Neuron (in vitro differentiated cells): ENCODE measurements around the gene ALPK3.
"Not testable (repeated sequence)": the region's sequence is repeated elsewhere in the genome, so short reads cannot be mapped to it uniquely, and the experiment has no call there.

Experiments used
- H2AFZ ChIP-seq: one replicate; pipeline ENCODE4 v1.6.1; 2013; ENCODE audit warnings: low read depth, mild to moderate bottlenecking, inconsistent platforms, low read length, moderate library complexity
- H3K27me3 ChIP-seq: one replicate; pipeline ENCODE4 v1.6.1; 2013; ENCODE audit warnings: low read length; ENCODE audit not compliant: insufficient read depth
- H3K36me3 ChIP-seq: one replicate; pipeline ENCODE4 v1.6.1; 2013; ENCODE audit warnings: low read length; ENCODE audit not compliant: insufficient read depth
- H3K4me1 ChIP-seq: one replicate; pipeline ENCODE4 v1.6.1; 2013; ENCODE audit warnings: low read length; ENCODE audit not compliant: insufficient read depth
- H3K4me3 ChIP-seq: 2 replicates; pipeline ENCODE4 v1.5.1; 2013; ENCODE audit warnings: mild to moderate bottlenecking, low read length, moderate library complexity
- H3K9me3 ChIP-seq: one replicate; pipeline ENCODE4 v1.6.1; 2013; ENCODE audit warnings: low read length

Gene ALPK3

DNA sequence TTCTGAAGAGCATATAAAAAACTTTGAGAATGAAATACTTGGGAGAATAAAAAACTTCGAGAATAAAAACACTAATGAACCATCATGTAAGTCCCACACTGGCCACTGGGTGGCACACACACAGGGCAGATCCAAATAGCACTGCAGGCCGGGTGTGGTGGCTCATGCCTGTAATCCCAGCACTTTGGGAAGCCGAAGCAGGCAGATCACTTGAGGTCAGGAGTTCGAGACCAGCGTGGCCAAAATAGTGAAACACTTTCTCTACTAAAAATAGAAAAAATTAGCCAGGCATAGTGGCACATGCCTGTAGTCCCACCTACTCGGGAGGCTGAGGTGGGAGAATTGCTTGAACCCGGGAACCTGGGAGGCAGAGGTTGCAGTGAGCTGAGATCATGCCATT lies 28.5 kb downstream of the ALPK3 start:
- H3K36me3 ChIP-seq = not testable (repeated sequence)

DNA sequence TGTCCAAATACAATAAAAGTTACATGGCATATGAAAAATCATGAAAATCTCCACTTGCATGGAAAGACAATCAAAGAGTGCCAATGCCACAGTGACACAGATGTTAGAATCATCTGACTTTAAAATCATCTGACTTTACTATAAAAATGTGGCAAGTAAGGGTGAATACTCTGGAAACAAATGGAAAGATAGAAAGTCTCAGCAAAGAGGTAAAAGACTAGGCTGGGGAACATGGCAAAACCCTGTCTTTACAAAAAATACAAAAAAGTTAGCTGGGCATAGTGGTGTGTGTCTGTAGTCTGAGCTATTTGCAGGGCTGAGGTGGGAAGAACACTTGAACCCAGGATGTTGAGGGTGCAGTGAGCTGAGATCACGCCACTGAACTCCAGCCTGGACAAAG lies 29.1 kb downstream of the ALPK3 start:
- Histone ChIP-seq H3K36me3 (no peaks in the 10 kb centered on the region), H3K9me3 (no peaks in the 10 kb centered on the region), H3K4me3 (no peak overlapping the region), H3K27me3 (peaks cover 3% of the 10 kb centered on the region), H3K4me1 (no peaks in the 10 kb centered on the region), H2AFZ (no peak overlapping the region)

More for the DNA sequence above, 28.5 kb downstream of the ALPK3 start:
- not testable (repeated sequence) for H3K9me3 ChIP-seq, H3K27me3 ChIP-seq, H3K4me1 ChIP-seq, H3K4me3 ChIP-seq, H2AFZ ChIP-seq

DNA sequence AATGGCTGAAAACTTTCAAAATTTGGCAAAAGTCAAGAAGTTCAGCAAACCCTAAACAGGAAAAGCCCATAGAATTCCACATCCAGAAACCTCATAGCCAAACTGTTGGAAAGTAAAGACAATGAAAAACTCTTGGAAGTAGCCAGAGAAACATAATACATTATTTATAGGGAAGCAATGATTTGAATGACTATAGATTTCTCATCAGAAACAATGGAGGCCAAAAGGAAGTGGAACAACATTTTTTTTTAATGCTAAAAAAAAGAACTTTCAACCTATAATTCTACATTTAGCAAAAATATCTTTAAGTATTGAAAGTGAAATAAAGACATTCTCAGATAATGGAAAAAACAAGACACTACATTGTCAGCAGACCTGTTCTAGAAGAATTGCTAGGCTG lies 30.2 kb downstream of the ALPK3 start:
- Histone ChIP-seq H3K4me1 (no peaks in the 10 kb centered on the region), H3K27me3 (peaks cover 3% of the 10 kb centered on the region), H3K36me3 (no peaks in the 10 kb centered on the region), H3K9me3 (no peaks in the 10 kb centered on the region), H3K4me3 (no peak overlapping the region), H2AFZ (no peak overlapping the region)

DNA sequence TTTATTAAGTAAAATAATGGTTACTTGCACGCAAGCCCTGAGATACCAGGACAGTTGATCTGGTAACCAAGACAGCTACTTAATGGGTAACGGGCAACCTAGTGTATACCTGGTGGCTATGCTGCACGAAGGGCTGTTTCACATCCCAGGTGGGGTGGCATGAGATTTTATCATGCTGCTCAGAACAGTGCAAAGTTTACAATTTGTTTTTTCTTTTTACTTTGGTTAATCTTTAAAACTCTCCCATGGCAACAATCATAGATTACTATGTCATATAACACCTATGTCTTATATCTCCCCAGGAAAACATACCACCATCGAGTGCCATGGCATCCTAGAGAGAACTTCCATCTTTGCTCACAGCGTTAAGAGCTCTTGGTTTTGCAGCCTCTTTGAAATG lies 35.1 kb downstream of the ALPK3 start:
- Histone ChIP-seq H3K36me3 (no peaks in the 10 kb centered on the region), H3K27me3 (no peaks in the 10 kb centered on the region), H3K4me1 (no peaks in the 10 kb centered on the region), H3K9me3 (no peaks in the 10 kb centered on the region), H3K4me3 (no peak overlapping the region), H2AFZ (no peak overlapping the region)

DNA sequence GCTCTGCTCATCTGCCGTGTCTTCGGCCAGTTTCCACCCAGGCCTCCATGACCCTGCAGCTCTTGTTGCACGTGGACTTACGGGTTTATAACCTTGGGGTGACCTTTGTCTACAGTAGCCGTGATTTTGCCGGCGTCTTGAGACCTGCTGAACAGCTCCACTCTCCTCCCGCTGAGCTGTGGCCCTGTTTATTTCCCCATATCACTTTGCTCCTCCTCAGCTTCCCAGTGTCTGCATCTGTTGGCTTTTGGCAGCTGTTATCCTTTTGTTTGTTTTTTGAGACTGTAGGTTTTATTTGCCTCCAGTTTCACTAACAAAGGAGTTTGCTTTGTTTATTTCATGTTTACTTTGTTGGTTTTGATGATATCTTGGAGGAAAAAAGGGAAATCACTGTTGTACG lies 38.0 kb downstream of the ALPK3 start:
- no peaks in the 10 kb centered on the region for H3K27me3 ChIP-seq
- no peak overlapping the region for H2AFZ ChIP-seq
- H3K36me3 ChIP-seq = no peaks in the 10 kb centered on the region
- H3K4me3 ChIP-seq = no peak overlapping the region
- no peaks in the 10 kb centered on the region for H3K4me1 ChIP-seq
- H3K9me3 ChIP-seq = no peaks in the 10 kb centered on the region

DNA sequence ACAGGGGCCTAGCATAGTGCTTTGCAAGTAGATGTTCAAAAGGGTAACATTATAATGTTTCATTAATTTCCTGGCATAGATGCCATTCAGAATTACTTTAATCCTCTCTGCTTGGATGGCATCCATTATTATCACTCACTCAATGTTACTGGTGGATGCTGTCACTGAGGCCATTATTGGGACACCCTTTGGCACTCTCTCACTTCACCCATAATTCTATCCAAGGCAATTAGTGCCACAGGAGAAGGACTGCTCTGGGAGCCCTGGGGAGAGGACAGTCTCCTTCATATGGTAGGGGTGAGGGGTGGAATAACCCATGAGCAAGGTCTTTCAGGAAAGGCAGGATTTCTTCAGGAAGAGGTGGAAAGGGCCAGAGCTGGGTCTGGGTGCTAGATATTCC lies 38.6 kb downstream of the ALPK3 start:
- Histone ChIP-seq H3K36me3 (no peaks in the 10 kb centered on the region), H3K9me3 (no peaks in the 10 kb centered on the region), H2AFZ (no peak overlapping the region), H3K27me3 (no peaks in the 10 kb centered on the region), H3K4me1 (no peaks in the 10 kb centered on the region), H3K4me3 (no peak overlapping the region)

DNA sequence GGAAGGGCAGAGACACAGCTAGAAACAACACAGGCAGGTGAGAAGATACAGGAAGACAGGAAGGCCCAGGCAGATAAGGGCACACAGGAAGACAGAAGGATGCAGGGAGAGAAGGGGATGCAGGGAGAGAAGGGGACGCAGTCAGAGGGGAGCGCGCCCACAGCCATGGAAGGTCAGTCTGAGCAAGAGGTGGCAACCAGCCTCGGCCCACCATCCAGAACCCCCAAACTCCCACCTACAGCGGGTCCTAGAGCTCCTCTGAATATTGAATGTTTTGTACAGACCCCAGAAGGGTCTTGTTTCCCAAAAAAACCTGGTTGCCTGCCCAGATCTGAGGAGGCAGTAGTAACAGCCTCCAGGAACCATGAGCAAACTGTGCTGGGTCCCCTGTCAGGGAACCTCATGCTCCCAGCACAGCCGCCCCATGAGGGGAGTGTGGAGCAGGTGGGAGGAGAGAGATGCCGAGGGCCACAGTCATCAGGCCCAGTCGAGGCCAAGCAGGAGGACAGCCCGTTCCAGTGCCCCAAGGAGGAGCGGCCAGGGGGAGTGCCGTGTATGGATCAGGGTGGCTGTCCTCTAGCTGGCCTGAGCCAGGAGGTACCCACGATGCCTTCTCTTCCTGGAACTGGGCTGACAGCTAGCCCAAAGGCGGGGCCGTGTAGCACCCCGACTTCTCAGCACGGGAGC lies 39.7 kb downstream of the ALPK3 start:
- Histone ChIP-seq H3K4me1 (no peaks in the 10 kb centered on the region), H3K36me3 (no peaks in the 10 kb centered on the region), H2AFZ (no peak overlapping the region), H3K4me3 (no peak overlapping the region), H3K27me3 (no peaks in the 10 kb centered on the region), H3K9me3 (no peaks in the 10 kb centered on the region)

DNA sequence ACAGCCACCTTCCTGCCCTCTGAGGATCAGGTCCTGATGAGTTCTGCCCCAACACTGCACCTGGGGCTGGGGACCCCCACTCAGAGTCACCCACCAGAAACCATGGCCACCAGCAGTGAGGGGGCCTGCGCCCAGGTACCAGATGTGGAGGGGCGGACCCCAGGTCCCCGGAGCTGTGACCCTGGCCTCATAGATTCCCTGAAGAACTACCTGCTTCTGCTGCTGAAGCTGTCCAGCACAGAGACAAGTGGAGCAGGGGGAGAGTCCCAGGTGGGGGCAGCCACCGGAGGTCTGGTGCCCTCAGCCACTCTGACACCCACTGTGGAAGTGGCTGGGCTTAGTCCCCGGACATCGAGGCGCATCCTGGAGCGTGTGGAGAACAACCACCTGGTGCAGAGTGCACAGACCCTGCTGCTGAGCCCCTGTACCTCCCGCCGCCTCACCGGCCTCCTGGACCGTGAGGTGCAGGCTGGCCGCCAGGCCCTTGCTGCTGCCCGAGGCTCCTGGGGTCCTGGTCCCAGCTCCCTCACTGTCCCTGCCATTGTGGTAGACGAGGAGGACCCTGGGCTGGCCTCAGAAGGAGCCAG lies 40.4 kb downstream of the ALPK3 start:
- no peak overlapping the region for H2AFZ ChIP-seq
- no peaks in the 10 kb centered on the region for H3K4me1 ChIP-seq
- H3K27me3 ChIP-seq = no peaks in the 10 kb centered on the region
- no peaks in the 10 kb centered on the region for H3K9me3 ChIP-seq
- no peaks in the 10 kb centered on the region for H3K36me3 ChIP-seq
- H3K4me3 ChIP-seq = no peak overlapping the region

DNA sequence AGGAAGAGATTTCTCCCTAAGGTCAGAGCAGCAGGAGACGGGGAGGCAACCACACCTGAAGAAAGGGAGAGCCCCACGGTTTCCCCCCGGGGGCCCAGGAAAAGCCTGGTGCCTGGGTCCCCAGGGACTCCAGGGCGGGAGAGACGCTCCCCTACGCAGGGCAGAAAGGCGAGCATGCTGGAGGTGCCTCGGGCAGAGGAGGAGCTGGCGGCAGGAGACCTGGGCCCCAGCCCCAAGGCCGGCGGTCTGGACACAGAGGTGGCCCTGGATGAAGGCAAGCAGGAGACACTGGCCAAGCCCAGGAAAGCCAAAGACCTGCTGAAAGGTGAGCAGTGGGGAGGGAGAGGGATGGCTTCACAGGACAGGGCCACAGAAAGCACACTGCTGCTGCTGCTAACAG lies 41.1 kb downstream of the ALPK3 start:
- H3K9me3 ChIP-seq = no peaks in the 10 kb centered on the region
- no peaks in the 10 kb centered on the region for H3K4me1 ChIP-seq
- no peak overlapping the region for H3K4me3 ChIP-seq
- H3K36me3 ChIP-seq = no peaks in the 10 kb centered on the region
- no peaks in the 10 kb centered on the region for H3K27me3 ChIP-seq
- no peak overlapping the region for H2AFZ ChIP-seq

DNA sequence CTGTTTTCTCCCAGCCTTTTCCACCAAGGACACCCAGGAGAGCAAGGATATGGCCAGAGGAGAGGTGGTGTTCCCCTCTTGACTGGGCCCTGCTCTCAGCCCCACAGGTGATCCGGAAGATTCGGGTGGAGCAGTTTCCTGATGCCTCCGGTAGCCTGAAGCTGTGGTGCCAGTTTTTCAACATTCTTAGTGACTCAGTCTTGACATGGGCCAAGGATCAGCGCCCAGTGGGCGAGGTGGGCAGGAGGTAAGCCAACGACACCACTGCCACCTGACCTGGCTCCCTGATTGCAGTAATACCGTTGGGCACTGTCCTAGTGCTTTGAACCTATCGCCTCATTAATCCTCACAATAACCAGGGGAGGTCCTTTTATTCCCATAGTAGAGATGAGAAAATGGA lies 42.0 kb downstream of the ALPK3 start:
- H3K9me3 ChIP-seq = no peaks in the 10 kb centered on the region
- no peaks in the 10 kb centered on the region for H3K27me3 ChIP-seq
- H3K36me3 ChIP-seq = no peaks in the 10 kb centered on the region
- no peak overlapping the region for H3K4me3 ChIP-seq
- H2AFZ ChIP-seq = no peak overlapping the region
- H3K4me1 ChIP-seq = no peaks in the 10 kb centered on the region

DNA sequence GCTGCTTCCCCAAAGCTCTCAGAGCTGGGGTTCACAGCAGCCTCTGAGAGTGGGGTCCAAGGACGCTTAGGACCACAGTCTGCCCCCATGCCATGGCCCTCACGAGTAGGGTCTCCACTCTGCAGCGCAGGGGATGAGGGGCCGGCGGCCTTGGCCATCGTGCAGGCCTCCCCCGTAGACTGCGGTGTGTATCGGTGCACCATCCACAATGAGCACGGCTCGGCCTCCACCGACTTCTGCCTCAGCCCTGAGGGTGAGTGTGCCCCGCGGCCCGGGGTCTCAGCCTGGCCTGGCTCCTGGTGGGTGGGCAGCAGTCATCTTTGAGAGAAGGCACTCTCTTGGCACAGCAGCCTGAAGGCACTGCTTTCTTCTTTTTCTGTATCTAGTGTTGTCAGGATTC lies 42.5 kb downstream of the ALPK3 start:
- Histone ChIP-seq H3K9me3 (no peaks in the 10 kb centered on the region), H3K4me3 (no peak overlapping the region), H3K27me3 (no peaks in the 10 kb centered on the region), H3K4me1 (no peaks in the 10 kb centered on the region), H2AFZ (no peak overlapping the region), H3K36me3 (no peaks in the 10 kb centered on the region)

DNA sequence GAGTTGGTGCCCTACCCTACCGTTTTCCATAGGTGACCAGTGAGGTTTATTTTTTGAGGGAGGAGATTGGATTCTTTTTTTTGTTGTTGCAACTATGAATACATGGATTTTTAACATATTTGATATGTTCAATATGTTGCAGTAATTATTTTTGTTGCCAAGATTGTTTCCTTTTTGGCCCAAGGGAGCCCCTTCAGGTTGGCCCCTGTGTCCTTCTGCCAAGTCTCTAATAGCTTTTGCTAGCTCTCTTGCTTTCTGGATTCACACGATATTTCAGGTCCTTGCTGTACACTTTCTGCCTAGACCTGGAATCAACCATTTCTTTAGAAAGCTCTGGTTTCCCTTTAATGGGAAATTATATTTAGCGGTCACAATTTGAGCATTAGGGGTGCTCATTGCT lies 44.6 kb downstream of the ALPK3 start:
- H3K36me3 ChIP-seq = no peaks in the 10 kb centered on the region
- H3K27me3 ChIP-seq = no peaks in the 10 kb centered on the region
- H2AFZ ChIP-seq = no peak overlapping the region
- H3K9me3 ChIP-seq = no peaks in the 10 kb centered on the region
- no peaks in the 10 kb centered on the region for H3K4me1 ChIP-seq
- H3K4me3 ChIP-seq = no peak overlapping the region

DNA sequence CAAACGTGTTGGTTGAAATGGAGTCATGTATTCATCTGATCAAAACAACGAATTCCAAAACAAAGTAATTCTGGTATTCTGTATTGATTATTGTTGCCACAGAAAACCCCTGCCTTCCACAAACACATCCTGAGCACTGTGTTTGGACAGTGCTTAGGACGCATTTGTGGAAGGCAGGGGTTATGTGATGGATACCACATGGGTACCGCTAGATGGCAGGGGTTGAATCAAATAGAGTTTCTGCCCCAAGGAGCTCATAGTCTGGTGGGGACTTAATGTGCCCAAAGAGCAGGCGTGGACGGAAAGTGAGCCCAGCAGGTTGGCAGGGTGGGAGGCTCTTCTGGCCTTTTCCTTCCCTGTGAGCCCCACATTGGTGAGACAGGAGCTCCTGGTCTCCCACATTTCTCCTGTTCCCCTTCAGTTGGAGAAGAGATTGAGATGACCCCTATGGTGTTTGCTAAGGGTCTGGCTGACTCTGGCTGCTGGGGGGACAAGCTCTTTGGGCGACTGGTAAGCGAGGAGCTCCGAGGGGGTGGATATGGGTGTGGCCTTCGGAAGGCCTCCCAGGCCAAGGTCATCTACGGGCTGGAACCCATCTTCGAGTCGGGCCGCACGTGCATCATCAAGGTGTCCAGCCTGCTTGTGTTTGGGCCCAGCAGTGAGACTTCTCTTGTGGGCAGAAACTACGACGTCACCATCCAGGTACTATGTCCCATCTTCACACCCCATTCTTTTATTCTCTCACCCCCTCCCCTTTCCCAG lies 45.2 kb downstream of the ALPK3 start:
- H3K36me3 ChIP-seq = no peaks in the 10 kb centered on the region
- H3K4me1 ChIP-seq = no peaks in the 10 kb centered on the region
- H3K9me3 ChIP-seq = no peaks in the 10 kb centered on the region
- H2AFZ ChIP-seq = no peak overlapping the region
- H3K27me3 ChIP-seq = no peaks in the 10 kb centered on the region
- no peak overlapping the region for H3K4me3 ChIP-seq
